ENCODE results near the gene LRFN2. TPM values are rescaled to one million over a fixed set of nuclear protein-coding genes. Genes with fewer than 3 reads are reported as not detected.

LRFN2 gene
- polyA plus RNA-seq, 1 experiment = not detected

DNA sequence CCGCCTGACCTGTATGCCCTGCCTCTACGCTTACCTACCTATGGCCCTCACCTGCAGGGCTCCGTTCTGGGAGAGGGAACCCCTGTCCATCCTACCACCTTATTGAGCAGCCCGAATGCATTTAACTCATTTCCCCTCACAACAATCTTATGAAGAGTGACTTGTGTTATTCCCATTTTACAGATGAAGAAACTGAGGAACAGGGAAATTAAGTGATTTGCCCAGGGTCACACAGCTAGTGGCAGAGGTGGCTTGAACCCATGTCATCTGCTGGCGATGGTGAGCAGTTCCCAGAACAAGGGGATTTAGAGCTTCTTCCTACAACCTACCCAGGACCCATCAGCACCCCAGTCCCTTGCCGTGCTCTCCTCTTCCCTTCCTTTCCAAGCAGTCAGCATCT is 42.3 kb upstream of the LRFN2 start:
- Histone ChIP-seq H3K9me3 (ENCODE audit: control insufficient read depth, insufficient read depth, low read length) (no peaks in the 10 kb centered on the region), H3K27ac (ENCODE audit: low read depth, low read length) (no peak overlapping the region), H3K4me3 (ENCODE audit: low read depth, low read length) (no peak overlapping the region), H3K27me3 (ENCODE audit: control insufficient read depth, insufficient read depth, low read length) (no peaks in the 10 kb centered on the region)
- POLR2A ChIA-PET = no interaction called here
- TF ChIP-seq, protein P1, sequence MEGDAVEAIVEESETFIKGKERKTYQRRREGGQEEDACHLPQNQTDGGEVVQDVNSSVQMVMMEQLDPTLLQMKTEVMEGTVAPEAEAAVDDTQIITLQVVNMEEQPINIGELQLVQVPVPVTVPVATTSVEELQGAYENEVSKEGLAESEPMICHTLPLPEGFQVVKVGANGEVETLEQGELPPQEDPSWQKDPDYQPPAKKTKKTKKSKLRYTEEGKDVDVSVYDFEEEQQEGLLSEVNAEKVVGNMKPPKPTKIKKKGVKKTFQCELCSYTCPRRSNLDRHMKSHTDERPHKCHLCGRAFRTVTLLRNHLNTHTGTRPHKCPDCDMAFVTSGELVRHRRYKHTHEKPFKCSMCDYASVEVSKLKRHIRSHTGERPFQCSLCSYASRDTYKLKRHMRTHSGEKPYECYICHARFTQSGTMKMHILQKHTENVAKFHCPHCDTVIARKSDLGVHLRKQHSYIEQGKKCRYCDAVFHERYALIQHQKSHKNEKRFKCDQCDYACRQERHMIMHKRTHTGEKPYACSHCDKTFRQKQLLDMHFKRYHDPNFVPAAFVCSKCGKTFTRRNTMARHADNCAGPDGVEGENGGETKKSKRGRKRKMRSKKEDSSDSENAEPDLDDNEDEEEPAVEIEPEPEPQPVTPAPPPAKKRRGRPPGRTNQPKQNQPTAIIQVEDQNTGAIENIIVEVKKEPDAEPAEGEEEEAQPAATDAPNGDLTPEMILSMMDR (IDR thresholded peaks at IDR 0.05; ENCODE audit: low read depth, low read length) = no peak
- no peak for DNase-seq (ENCODE audit: low read depth, low spot score)
- CTCF ChIA-PET = no interaction called here

DNA sequence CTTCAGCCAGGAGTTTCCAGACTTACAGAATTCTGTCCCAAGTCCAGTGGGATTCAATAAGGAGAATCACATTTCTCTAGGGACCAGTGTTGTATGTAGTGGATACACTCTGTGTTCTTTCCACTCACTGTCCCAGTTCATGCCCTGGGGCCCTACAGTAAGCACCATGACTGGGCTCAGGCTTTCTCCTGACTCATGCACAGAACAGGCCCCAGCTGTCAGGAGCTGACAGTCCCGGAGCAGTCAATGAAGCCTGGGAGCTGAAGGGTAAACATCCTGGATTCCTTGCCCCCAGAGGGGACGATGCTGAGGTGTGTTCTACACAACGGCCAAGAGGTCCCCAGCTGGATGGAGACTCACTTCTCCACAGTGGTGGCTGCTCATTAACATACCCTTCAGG is 40.2 kb upstream of the LRFN2 start:
- no peaks in the 10 kb centered on the region for H3K9me3 ChIP-seq (ENCODE audit: control insufficient read depth, insufficient read depth, low read length)
- TF ChIP-seq, protein P1 (IDR thresholded peaks at IDR 0.05; ENCODE audit: low read depth, low read length) = no peak
- H3K4me3 ChIP-seq (ENCODE audit: low read depth, low read length) = no peak overlapping the region
- no peak for DNase-seq (ENCODE audit: low read depth, low spot score)
- H3K27me3 ChIP-seq (ENCODE audit: control insufficient read depth, insufficient read depth, low read length) = no peaks in the 10 kb centered on the region
- ChIA-PET POLR2A (no interaction called here), CTCF (no interaction called here)
- H3K27ac ChIP-seq (ENCODE audit: low read depth, low read length) = no peak overlapping the region

DNA sequence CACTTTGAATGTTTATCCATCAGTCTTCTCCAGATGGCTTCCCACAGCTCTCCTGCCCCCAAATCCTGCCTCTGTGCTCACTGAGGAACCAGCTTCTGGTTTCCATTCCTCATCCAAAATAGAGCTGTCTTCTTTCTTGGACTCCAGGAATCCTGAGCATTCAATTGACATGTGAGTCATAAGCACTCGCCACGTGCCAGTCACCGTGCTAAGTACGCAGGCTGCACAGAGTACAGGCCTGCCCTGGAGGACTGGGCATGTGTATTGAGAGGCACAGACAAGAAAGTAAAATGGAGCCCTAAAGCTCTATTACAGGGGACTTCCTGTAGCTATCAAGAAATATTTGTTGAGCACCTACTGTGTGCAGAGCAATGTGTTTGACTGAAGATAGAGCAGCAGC is 39.7 kb upstream of the LRFN2 start:
- ChIA-PET CTCF (no interaction called here), POLR2A (no interaction called here)
- TF ChIP-seq, protein P1 (IDR thresholded peaks at IDR 0.05; ENCODE audit: low read depth, low read length) = no peak

DNA sequence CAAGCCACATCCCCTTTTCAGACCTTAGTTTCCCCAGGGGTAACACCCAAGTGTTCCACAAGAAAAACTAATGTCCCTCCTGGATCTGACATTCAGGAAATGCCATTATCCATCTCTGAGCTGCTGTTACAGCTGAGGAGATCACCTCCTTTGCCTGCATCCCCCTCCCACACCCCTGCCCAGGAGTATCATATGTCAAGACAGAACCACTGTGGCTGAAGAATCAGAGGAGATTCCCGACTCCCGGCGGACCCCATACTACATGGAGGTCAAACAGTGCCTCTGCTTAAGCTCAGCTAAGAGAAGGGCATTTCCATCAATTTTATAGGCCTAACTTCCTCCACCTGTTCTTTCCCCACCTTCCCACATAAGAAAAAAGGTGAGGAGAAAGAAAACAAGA is 36.8 kb upstream of the LRFN2 start:
- CTCF ChIA-PET = no interaction called here
- POLR2A ChIA-PET = no interaction called here
- TF ChIP-seq, protein P1 (IDR thresholded peaks at IDR 0.05; ENCODE audit: low read depth, low read length) = no peak

More for the DNA sequence above, 39.7 kb upstream of the LRFN2 start:
- H3K27ac ChIP-seq (ENCODE audit: low read depth, low read length) = no peak overlapping the region
- no peaks in the 10 kb centered on the region for H3K9me3 ChIP-seq (ENCODE audit: control insufficient read depth, insufficient read depth, low read length)
- DNase-seq (ENCODE audit: low read depth, low spot score) = no peak
- no peaks in the 10 kb centered on the region for H3K27me3 ChIP-seq (ENCODE audit: control insufficient read depth, insufficient read depth, low read length)
- no peak overlapping the region for H3K4me3 ChIP-seq (ENCODE audit: low read depth, low read length)

GRCh38 chr6:40623178-40623577 is 36.0 kb upstream of the LRFN2 start:
- TF ChIP-seq, protein P1 (IDR thresholded peaks at IDR 0.05; ENCODE audit: low read depth, low read length) = no peak
- ChIA-PET CTCF (no interaction called here), POLR2A (no interaction called here)

More for the DNA sequence above, 36.8 kb upstream of the LRFN2 start:
- no peak for DNase-seq (ENCODE audit: low read depth, low spot score)
- Histone ChIP-seq H3K9me3 (ENCODE audit: control insufficient read depth, insufficient read depth, low read length) (no peaks in the 10 kb centered on the region), H3K27ac (ENCODE audit: low read depth, low read length) (no peak overlapping the region), H3K4me3 (ENCODE audit: low read depth, low read length) (no peak overlapping the region), H3K27me3 (ENCODE audit: control insufficient read depth, insufficient read depth, low read length) (no peaks in the 10 kb centered on the region)

More at GRCh38 chr6:40623178-40623577, 36.0 kb upstream of the LRFN2 start:
- Histone ChIP-seq H3K27ac (ENCODE audit: low read depth, low read length) (no peak overlapping the region), H3K9me3 (ENCODE audit: control insufficient read depth, insufficient read depth, low read length) (no peaks in the 10 kb centered on the region), H3K4me3 (ENCODE audit: low read depth, low read length) (no peak overlapping the region), H3K27me3 (ENCODE audit: control insufficient read depth, insufficient read depth, low read length) (no peaks in the 10 kb centered on the region)
- no peak for DNase-seq (ENCODE audit: low read depth, low spot score)
